ENCODE measurements around the gene COP1.

Gene COP1

DNA sequence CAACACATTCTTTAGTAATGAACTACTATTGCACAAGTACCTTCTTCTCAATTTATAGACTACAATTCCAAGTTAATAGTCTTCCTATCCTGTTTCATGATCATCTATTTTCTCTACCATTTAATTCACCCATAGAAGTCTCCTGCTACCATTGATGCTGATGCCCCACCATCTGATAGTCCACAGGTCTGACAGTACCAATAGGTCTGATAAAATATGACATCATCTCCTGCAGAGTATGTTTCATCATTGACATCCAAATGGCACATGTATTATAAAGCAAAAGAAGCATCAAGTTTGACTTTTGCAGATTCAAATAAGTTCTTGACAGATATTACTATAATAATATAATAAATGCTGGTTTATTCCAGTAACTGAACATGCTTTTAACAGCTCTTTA lies 5.5 kb downstream of the COP1 start:
- H3K36me3 ChIP-seq (ENCODE audit: control insufficient read depth, insufficient read depth, low read length): no peaks in the 10 kb centered on the region
- peaks cover 17% of the 10 kb centered on the region for H3K4me1 ChIP-seq (ENCODE audit: control insufficient read depth, insufficient read depth, low read length, poor library complexity, severe bottlenecking)
- H3K27ac ChIP-seq (ENCODE audit: insufficient read depth, low read length, poor library complexity, severe bottlenecking): no peak overlapping the region
- no peak for DNase-seq
- no peak overlapping the region for H3K4me3 ChIP-seq (ENCODE audit: insufficient read depth, low read depth, low read length, poor library complexity, severe bottlenecking)
- H3K27me3 ChIP-seq (replicated peaks; ENCODE audit: control insufficient read depth, insufficient read depth, low read length, poor library complexity, severe bottlenecking): no peaks in the 10 kb centered on the region
- H3K9me3 ChIP-seq (ENCODE audit: control insufficient read depth, low read length): no peaks in the 10 kb centered on the region

- no peaks in the 10 kb centered on the region for H3K27me3 ChIP-seq (replicated peaks; ENCODE audit: control insufficient read depth, insufficient read depth, low read length, poor library complexity, severe bottlenecking)
- no peaks in the 10 kb centered on the region for H3K9me3 ChIP-seq (ENCODE audit: control insufficient read depth, low read length)
- peaks cover 12% of the 10 kb centered on the region for H3K4me1 ChIP-seq (ENCODE audit: control insufficient read depth, insufficient read depth, low read length, poor library complexity, severe bottlenecking)
- H3K4me3 ChIP-seq (ENCODE audit: insufficient read depth, low read depth, low read length, poor library complexity, severe bottlenecking): no peak overlapping the region
- H3K27ac ChIP-seq (ENCODE audit: insufficient read depth, low read length, poor library complexity, severe bottlenecking): no peak overlapping the region
- no peak for DNase-seq
- H3K36me3 ChIP-seq (ENCODE audit: control insufficient read depth, insufficient read depth, low read length): no peaks in the 10 kb centered on the region
Observed at GRCh38 chr1:176199707-176200106, 7.4 kb downstream of the COP1 start.

DNA sequence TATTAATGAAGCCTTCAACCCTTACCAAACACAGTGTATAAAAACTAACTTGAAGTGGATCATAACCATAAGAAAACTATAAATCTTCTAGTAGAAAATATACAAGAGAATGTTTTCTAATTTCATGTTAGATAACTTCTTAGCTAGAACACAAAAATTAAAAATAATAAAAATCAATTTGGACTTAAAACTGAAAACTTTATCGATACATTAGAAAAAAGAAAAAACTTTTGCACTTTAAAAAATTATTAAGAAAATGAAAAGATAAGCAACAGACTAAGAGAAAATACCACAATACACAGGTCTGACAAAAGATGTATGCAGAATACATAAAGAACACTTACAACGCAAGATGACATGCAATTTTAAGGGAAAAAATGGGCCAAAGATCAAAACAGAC lies 8.7 kb downstream of the COP1 start:
- no peak overlapping the region for H3K4me3 ChIP-seq (ENCODE audit: insufficient read depth, low read depth, low read length, poor library complexity, severe bottlenecking)
- H3K27me3 ChIP-seq (replicated peaks; ENCODE audit: control insufficient read depth, insufficient read depth, low read length, poor library complexity, severe bottlenecking): no peaks in the 10 kb centered on the region
- no peaks in the 10 kb centered on the region for H3K9me3 ChIP-seq (ENCODE audit: control insufficient read depth, low read length)
- no peaks in the 10 kb centered on the region for H3K36me3 ChIP-seq (ENCODE audit: control insufficient read depth, insufficient read depth, low read length)
- peaks cover 6% of the 10 kb centered on the region for H3K4me1 ChIP-seq (ENCODE audit: control insufficient read depth, insufficient read depth, low read length, poor library complexity, severe bottlenecking)
- DNase-seq: no peak
- H3K27ac ChIP-seq (ENCODE audit: insufficient read depth, low read length, poor library complexity, severe bottlenecking): no peak overlapping the region

DNA sequence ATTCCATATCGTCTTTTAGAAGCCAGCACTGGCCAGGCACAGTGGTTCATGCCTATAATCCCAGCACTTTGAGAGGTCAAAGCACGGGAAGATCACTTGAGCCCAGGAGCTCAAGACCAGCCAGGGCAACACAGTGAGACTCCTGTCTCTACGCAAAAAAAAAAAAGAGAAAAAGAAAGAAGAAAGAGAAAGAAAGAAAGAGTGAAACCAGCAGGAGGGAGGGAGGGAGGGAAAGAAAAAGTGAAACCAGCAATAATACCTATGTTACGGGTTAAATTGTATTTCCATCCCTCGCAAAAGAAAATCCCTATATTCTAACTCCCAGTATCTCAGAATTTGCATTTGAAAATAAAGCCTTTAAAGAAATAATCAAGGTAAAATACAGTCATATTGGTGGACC lies 10.4 kb downstream of the COP1 start:
- H3K36me3 ChIP-seq (ENCODE audit: control insufficient read depth, insufficient read depth, low read length): no peaks in the 10 kb centered on the region
- no peaks in the 10 kb centered on the region for H3K9me3 ChIP-seq (ENCODE audit: control insufficient read depth, low read length)
- no peak overlapping the region for H3K4me3 ChIP-seq (ENCODE audit: insufficient read depth, low read depth, low read length, poor library complexity, severe bottlenecking)
- H3K27me3 ChIP-seq (replicated peaks; ENCODE audit: control insufficient read depth, insufficient read depth, low read length, poor library complexity, severe bottlenecking): no peaks in the 10 kb centered on the region
- no peak overlapping the region for H3K27ac ChIP-seq (ENCODE audit: insufficient read depth, low read length, poor library complexity, severe bottlenecking)
- no peak for DNase-seq
- peaks cover 6% of the 10 kb centered on the region for H3K4me1 ChIP-seq (ENCODE audit: control insufficient read depth, insufficient read depth, low read length, poor library complexity, severe bottlenecking)

DNA sequence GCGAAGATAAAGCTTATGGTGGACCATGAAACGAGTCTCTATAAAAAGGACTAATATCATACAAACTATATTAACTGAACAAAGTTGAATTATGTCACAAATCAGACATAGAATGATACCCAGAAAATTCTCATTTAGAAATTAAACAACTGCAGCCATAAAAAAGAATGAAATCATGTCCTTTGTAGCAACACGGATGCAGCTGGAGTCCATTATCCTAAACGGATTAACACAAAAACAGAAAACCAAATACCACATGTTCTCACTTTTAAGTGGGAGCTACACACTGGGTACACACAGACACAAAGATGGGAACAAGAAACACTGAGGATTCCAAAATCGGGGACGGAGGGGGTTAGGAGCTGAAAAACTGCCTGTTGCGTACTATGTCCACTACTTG lies 11.5 kb downstream of the COP1 start:
- no peaks in the 10 kb centered on the region for H3K27me3 ChIP-seq (replicated peaks; ENCODE audit: control insufficient read depth, insufficient read depth, low read length, poor library complexity, severe bottlenecking)
- peaks cover 6% of the 10 kb centered on the region for H3K4me1 ChIP-seq (ENCODE audit: control insufficient read depth, insufficient read depth, low read length, poor library complexity, severe bottlenecking)
- no peaks in the 10 kb centered on the region for H3K36me3 ChIP-seq (ENCODE audit: control insufficient read depth, insufficient read depth, low read length)
- no peak overlapping the region for H3K27ac ChIP-seq (ENCODE audit: insufficient read depth, low read length, poor library complexity, severe bottlenecking)
- no peak for DNase-seq
- H3K9me3 ChIP-seq (ENCODE audit: control insufficient read depth, low read length): no peaks in the 10 kb centered on the region
- H3K4me3 ChIP-seq (ENCODE audit: insufficient read depth, low read depth, low read length, poor library complexity, severe bottlenecking): no peak overlapping the region

GRCh38 chr1:176193663-176194062 lies 13.4 kb downstream of the COP1 start:
- Histone ChIP-seq H3K36me3 (ENCODE audit: control insufficient read depth, insufficient read depth, low read length) (no peaks in the 10 kb centered on the region), H3K27ac (ENCODE audit: insufficient read depth, low read length, poor library complexity, severe bottlenecking) (no peak overlapping the region), H3K4me3 (ENCODE audit: insufficient read depth, low read depth, low read length, poor library complexity, severe bottlenecking) (no peak overlapping the region), H3K4me1 (ENCODE audit: control insufficient read depth, insufficient read depth, low read length, poor library complexity, severe bottlenecking) (no peaks in the 10 kb centered on the region), H3K9me3 (ENCODE audit: control insufficient read depth, low read length) (no peaks in the 10 kb centered on the region), H3K27me3 (replicated peaks; ENCODE audit: control insufficient read depth, insufficient read depth, low read length, poor library complexity, severe bottlenecking) (no peaks in the 10 kb centered on the region)
- no peak for DNase-seq

GRCh38 chr1:176193023-176193422 lies 14.1 kb downstream of the COP1 start:
- Histone ChIP-seq H3K9me3 (ENCODE audit: control insufficient read depth, low read length) (no peaks in the 10 kb centered on the region), H3K27me3 (replicated peaks; ENCODE audit: control insufficient read depth, insufficient read depth, low read length, poor library complexity, severe bottlenecking) (no peaks in the 10 kb centered on the region), H3K27ac (ENCODE audit: insufficient read depth, low read length, poor library complexity, severe bottlenecking) (no peak overlapping the region), H3K36me3 (ENCODE audit: control insufficient read depth, insufficient read depth, low read length) (no peaks in the 10 kb centered on the region), H3K4me1 (ENCODE audit: control insufficient read depth, insufficient read depth, low read length, poor library complexity, severe bottlenecking) (no peaks in the 10 kb centered on the region), H3K4me3 (ENCODE audit: insufficient read depth, low read depth, low read length, poor library complexity, severe bottlenecking) (no peak overlapping the region)
- no peak for DNase-seq

- DNase-seq: no peak
- H3K4me1 ChIP-seq (ENCODE audit: control insufficient read depth, insufficient read depth, low read length, poor library complexity, severe bottlenecking): no peaks in the 10 kb centered on the region
- H3K27ac ChIP-seq (ENCODE audit: insufficient read depth, low read length, poor library complexity, severe bottlenecking): no peak overlapping the region
- peaks cover 2% of the 10 kb centered on the region for H3K36me3 ChIP-seq (ENCODE audit: control insufficient read depth, insufficient read depth, low read length)
- no peaks in the 10 kb centered on the region for H3K9me3 ChIP-seq (ENCODE audit: control insufficient read depth, low read length)
- no peak overlapping the region for H3K4me3 ChIP-seq (ENCODE audit: insufficient read depth, low read depth, low read length, poor library complexity, severe bottlenecking)
- no peaks in the 10 kb centered on the region for H3K27me3 ChIP-seq (replicated peaks; ENCODE audit: control insufficient read depth, insufficient read depth, low read length, poor library complexity, severe bottlenecking)
Observed at GRCh38 chr1:176188604-176189003, 18.5 kb downstream of the COP1 start.

DNA sequence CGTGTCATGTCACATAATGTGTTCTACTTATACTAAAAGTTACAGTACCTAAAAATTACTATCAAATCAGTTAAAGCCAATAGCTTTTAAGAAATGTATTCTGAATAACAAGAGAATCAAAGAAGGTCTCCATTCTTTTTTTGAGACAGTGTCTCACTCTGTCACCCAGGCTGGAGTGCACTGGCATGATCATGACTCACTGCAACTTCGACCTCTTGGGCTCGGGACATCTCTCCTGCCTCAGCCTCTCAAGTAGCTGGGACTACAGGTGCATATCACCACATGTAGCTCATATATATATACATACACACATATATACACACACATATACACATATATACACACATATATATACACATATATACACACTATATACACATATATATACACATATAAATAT lies 20.1 kb downstream of the COP1 start:
- H3K9me3 ChIP-seq (ENCODE audit: control insufficient read depth, low read length): no peaks in the 10 kb centered on the region
- DNase-seq: no peak
- H3K36me3 ChIP-seq (ENCODE audit: control insufficient read depth, insufficient read depth, low read length): peaks cover 8% of the 10 kb centered on the region
- no peaks in the 10 kb centered on the region for H3K27me3 ChIP-seq (replicated peaks; ENCODE audit: control insufficient read depth, insufficient read depth, low read length, poor library complexity, severe bottlenecking)
- H3K27ac ChIP-seq (ENCODE audit: insufficient read depth, low read length, poor library complexity, severe bottlenecking): no peak overlapping the region
- no peak overlapping the region for H3K4me3 ChIP-seq (ENCODE audit: insufficient read depth, low read depth, low read length, poor library complexity, severe bottlenecking)
- no peaks in the 10 kb centered on the region for H3K4me1 ChIP-seq (ENCODE audit: control insufficient read depth, insufficient read depth, low read length, poor library complexity, severe bottlenecking)

- no peaks in the 10 kb centered on the region for H3K4me1 ChIP-seq (ENCODE audit: control insufficient read depth, insufficient read depth, low read length, poor library complexity, severe bottlenecking)
- H3K4me3 ChIP-seq (ENCODE audit: insufficient read depth, low read depth, low read length, poor library complexity, severe bottlenecking): no peak overlapping the region
- H3K9me3 ChIP-seq (ENCODE audit: control insufficient read depth, low read length): no peaks in the 10 kb centered on the region
- H3K27ac ChIP-seq (ENCODE audit: insufficient read depth, low read length, poor library complexity, severe bottlenecking): no peak overlapping the region
- no peak for DNase-seq
- H3K36me3 ChIP-seq (ENCODE audit: control insufficient read depth, insufficient read depth, low read length): peaks cover 8% of the 10 kb centered on the region
- H3K27me3 ChIP-seq (replicated peaks; ENCODE audit: control insufficient read depth, insufficient read depth, low read length, poor library complexity, severe bottlenecking): no peaks in the 10 kb centered on the region
Observed at GRCh38 chr1:176183618-176184017, 23.5 kb downstream of the COP1 start.

DNA sequence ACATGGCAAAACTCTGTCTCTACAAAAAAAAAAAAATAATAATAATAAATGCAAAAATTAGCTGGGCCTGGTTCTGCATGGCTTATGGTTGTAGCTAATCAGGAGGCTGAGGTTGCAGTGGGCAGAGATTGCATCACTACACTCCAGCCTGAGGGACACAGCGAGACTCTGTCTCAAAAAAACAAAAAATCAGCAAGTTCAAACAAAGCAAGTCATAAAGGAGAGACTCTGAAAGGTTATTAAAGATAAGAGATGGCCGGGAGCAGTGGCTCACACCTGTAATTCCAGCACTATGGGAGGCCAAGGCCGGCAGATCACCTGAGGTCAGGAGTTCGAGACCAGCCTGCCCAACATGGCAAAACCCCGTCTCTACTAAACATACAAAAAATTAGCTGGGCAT lies 28.8 kb downstream of the COP1 start:
- H3K9me3 ChIP-seq (ENCODE audit: control insufficient read depth, low read length): no peaks in the 10 kb centered on the region
- H3K4me1 ChIP-seq (ENCODE audit: control insufficient read depth, insufficient read depth, low read length, poor library complexity, severe bottlenecking): peaks cover 4% of the 10 kb centered on the region
- no peak overlapping the region for H3K27ac ChIP-seq (ENCODE audit: insufficient read depth, low read length, poor library complexity, severe bottlenecking)
- no peak overlapping the region for H3K4me3 ChIP-seq (ENCODE audit: insufficient read depth, low read depth, low read length, poor library complexity, severe bottlenecking)
- no peaks in the 10 kb centered on the region for H3K27me3 ChIP-seq (replicated peaks; ENCODE audit: control insufficient read depth, insufficient read depth, low read length, poor library complexity, severe bottlenecking)
- no peak for DNase-seq
- peaks cover 10% of the 10 kb centered on the region for H3K36me3 ChIP-seq (ENCODE audit: control insufficient read depth, insufficient read depth, low read length)

Data from effector memory CD4-positive, alpha-beta T cell (primary cell).